Esophagus squamous epithelium (tissue), 5 donors: ENCODE data around the gene TCF15. TPM values are rescaled to one million over a fixed set of nuclear protein-coding genes. Genes with fewer than 3 reads are reported as not detected.

Experiments used
- DNase-seq: peaks from one replicate; lab custom pipeline; 2025; lab: John Stamatoyannopoulos, UW
- H3K27ac ChIP-seq, 4 donors: fragments of 200-600 bp; sonication (generic); one replicate each; pipeline ENCODE4 v1.5.1; 2016 to 2019; ENCODE audit warnings: mild to moderate bottlenecking in 1 of 4
- H3K27me3 ChIP-seq, 4 donors: fragments of 200-600 bp; sonication (generic); 1 replicate in 3 of 4; 2 replicates in 1 of 4; pipeline versions ENCODE4 v1.5.1 to v1.6.0; 2017 to 2021; ENCODE audit warnings: antibody characterized with exemption in 1 of 4
- H3K36me3 ChIP-seq, 3 donors: fragments of 200-600 bp; sonication (generic); one replicate each; pipeline ENCODE4 v1.5.1; 2016 to 2019
- H3K4me1 ChIP-seq, 3 donors: fragments of 200-600 bp; sonication (generic); one replicate each; pipeline ENCODE4 v1.5.1; 2017 to 2019
- H3K4me3 ChIP-seq, 4 donors: fragments of 200-600 bp; sonication (generic); 1 replicate in 3 of 4; 2 replicates in 1 of 4; pipeline ENCODE4 v1.5.1; 2016 to 2019; ENCODE audit warnings: mild to moderate bottlenecking in 2 of 4, moderate library complexity in 1 of 4
- H3K9me3 ChIP-seq, 3 donors: fragments of 200-600 bp; sonication (generic); one replicate each; pipeline ENCODE4 v1.5.1; 2016 to 2019
- POLR2A ChIP-seq, 4 donors: fragments of 450-650 bp; IDR thresholded peaks; one replicate each; pipeline ENCODE4 v1.6.1; 2017; ENCODE audit warnings: antibody characterized with exemption in 4 of 4, mild to moderate bottlenecking in 4 of 4, moderate library complexity in 3 of 4
- WGBS, 2 donors: methylation state at CpG; one replicate each; pipeline ENCODE4 v1.1.5; 2018; 5-methylcytosine and 5-hydroxymethylcytosine counted together
- intact Hi-C: fragments of 100-400 bp; cut with DNase I; formaldehyde crosslinking; loops from one replicate; pipeline ENCODE4 v1.15.0; 2022
- total RNA-seq, 4 donors: library from RNA; depleted of rRNA; stranded (reverse); fragments of >200 nt; gene quantifications; one replicate each; pipeline ENCODE4 v1.1.0, GENCODE V29; 2016
- TF ChIP-seq, protein P1 (sequence below), 6 experiments: fragments of 450-650 bp in 4 of 6; fragments of 200-600 bp in 2 of 6; sonication (generic) in 2 of 6; IDR thresholded peaks; one replicate each; pipeline ENCODE4 v1.5.1; 2016 to 2019; ENCODE audit warnings: antibody characterized with exemption in 6 of 6, mild to moderate bottlenecking in 4 of 6, moderate library complexity in 4 of 6
- donor health status: DM: yes; HTN: yes; CAD: no.

Gene TCF15
- total RNA-seq, 4 donors from 2014 or later = not detected

- no peaks in the 10 kb centered on the region for H3K9me3 ChIP-seq
- H3K36me3 ChIP-seq = no peaks in the 10 kb centered on the region
- intact Hi-C loops = no loop called here
- peaks cover 0 to 95% (median 2%) of the 10 kb centered on the region in 4 donors for H3K27me3 ChIP-seq
- H3K27ac ChIP-seq = no peak overlapping the region
- no peak for TF ChIP-seq POLR2A (IDR thresholded peaks at IDR 0.05)
- TF ChIP-seq, protein P1, sequence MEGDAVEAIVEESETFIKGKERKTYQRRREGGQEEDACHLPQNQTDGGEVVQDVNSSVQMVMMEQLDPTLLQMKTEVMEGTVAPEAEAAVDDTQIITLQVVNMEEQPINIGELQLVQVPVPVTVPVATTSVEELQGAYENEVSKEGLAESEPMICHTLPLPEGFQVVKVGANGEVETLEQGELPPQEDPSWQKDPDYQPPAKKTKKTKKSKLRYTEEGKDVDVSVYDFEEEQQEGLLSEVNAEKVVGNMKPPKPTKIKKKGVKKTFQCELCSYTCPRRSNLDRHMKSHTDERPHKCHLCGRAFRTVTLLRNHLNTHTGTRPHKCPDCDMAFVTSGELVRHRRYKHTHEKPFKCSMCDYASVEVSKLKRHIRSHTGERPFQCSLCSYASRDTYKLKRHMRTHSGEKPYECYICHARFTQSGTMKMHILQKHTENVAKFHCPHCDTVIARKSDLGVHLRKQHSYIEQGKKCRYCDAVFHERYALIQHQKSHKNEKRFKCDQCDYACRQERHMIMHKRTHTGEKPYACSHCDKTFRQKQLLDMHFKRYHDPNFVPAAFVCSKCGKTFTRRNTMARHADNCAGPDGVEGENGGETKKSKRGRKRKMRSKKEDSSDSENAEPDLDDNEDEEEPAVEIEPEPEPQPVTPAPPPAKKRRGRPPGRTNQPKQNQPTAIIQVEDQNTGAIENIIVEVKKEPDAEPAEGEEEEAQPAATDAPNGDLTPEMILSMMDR (IDR thresholded peaks at IDR 0.05) = no peak
- no peak overlapping the region for H3K4me3 ChIP-seq
- DNase-seq = no peak
- WGBS, 2 donors = 46 to 57% methylated on average over 7 to 9 of the region's 14 CpGs
- peaks cover 6 to 29% (median 11%) of the 10 kb centered on the region in 3 donors for H3K4me1 ChIP-seq
Observed at GRCh38 chr20:568673-569415, 41.3 kb downstream of the TCF15 start.

DNA sequence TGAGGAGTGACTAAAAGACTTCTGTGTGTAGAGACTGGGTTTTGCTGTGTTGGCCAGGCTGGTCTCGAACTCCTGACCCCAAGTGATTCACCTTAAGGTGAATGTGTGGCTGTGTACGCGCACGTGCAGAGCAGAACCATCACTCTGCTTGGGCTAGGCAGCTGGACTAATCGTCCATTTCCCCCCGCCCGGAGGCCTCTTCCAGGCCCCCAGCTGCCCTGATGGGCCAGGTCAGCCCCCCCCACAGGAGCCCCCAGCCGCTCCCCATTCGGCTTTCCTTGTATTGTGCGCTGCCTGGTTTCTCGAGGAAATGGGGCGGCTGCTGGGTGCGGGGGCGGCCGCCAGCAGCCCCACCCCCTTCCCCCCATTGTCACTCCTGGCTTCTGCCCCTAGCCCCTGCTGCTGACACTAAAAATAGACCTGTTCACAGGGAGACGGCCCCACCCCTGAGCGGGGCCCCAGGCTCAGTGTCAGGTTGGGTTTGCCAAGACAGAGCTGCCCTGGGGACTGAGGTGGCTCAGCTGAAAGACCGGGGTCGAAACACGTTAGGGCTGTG lies 41.9 kb downstream of the TCF15 start:
- H3K4me1 ChIP-seq = peaks cover 6 to 29% (median 11%) of the 10 kb centered on the region in 3 donors
- no peak for TF ChIP-seq POLR2A (IDR thresholded peaks at IDR 0.05)
- TF ChIP-seq, protein P1 (IDR thresholded peaks at IDR 0.05) = no peak

DNA sequence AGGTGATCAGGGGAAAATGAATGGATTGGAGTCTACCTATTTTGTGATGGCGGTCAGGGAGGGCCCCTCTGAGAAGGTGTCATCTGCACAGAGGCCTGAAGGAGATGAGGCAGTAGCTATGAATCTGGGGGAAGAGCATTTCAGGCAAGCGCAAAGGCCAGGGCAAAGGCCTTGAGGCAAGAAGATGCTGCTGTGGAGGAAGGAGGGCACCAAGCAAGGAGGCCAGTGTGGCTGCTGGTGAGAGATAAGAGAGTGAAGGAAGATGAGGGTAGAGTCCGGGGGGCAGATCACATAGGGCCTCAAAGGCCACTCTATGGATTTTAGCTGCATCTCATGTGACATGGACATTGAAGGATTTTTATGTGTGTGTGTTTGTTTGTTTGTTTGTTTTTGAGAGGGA lies 45.9 kb downstream of the TCF15 start:
- Histone ChIP-seq H3K9me3 (no peaks in the 10 kb centered on the region), H3K27me3 (peaks cover 0 to 77% (median 2%) of the 10 kb centered on the region in 4 donors), H3K4me1 (peaks cover 0 to 18% (median 4%) of the 10 kb centered on the region in 3 donors), H3K36me3 (no peaks in the 10 kb centered on the region), H3K4me3 (no peak overlapping the region), H3K27ac (no peak overlapping the region)
- no peak for DNase-seq
- TF ChIP-seq, protein P1 (IDR thresholded peaks at IDR 0.05) = no peak
- TF ChIP-seq POLR2A (IDR thresholded peaks at IDR 0.05) = no peak
- WGBS, 2 donors = 92% methylated on average over 3 of the region's 3 CpGs
- intact Hi-C loops = loop anchor here (5.0 kb wide), 1 partner anchor 168 kb away; no protein-coding TSS in a partner anchor

More for the DNA sequence above, 41.9 kb downstream of the TCF15 start:
- Histone ChIP-seq H3K27me3 (peaks cover 0 to 89% (median 2%) of the 10 kb centered on the region in 4 donors), H3K27ac (no peak overlapping the region), H3K36me3 (no peaks in the 10 kb centered on the region), H3K9me3 (no peaks in the 10 kb centered on the region), H3K4me3 (no peak overlapping the region)
- 40 to 71% methylated on average over 4 to 6 of the region's 20 CpGs for whole genome bisulfite sequencing, 2 donors
- intact Hi-C loops = no loop called here
- no peak for DNase-seq

GRCh38 chr20:563187-563586 lies 46.9 kb downstream of the TCF15 start:
- H3K27me3 ChIP-seq = peaks cover 0 to 77% (median 1%) of the 10 kb centered on the region in 4 donors
- H3K4me1 ChIP-seq = peaks cover 0 to 14% (median under 1%) of the 10 kb centered on the region in 3 donors
- TF ChIP-seq, protein P1 (IDR thresholded peaks at IDR 0.05) = no peak
- TF ChIP-seq POLR2A (IDR thresholded peaks at IDR 0.05) = no peak
- WGBS, 2 donors = 40 to 78% methylated on average over 1 to 3 of the region's 5 CpGs
- H3K27ac ChIP-seq = no peak overlapping the region
- intact Hi-C loops = loop anchor here (5.0 kb wide), 1 partner anchor 169 kb away; no protein-coding TSS in a partner anchor
- no peak overlapping the region for H3K4me3 ChIP-seq
- DNase-seq = no peak
- H3K36me3 ChIP-seq = no peaks in the 10 kb centered on the region
- H3K9me3 ChIP-seq = no peaks in the 10 kb centered on the region
